ENCODE results near the gene GDF15. TPM values are rescaled to one million over a fixed set of nuclear protein-coding genes. Genes with fewer than 3 reads are reported as not detected.
"Not testable (repeated sequence)": the region's sequence is repeated elsewhere in the genome, so short reads cannot be mapped to it uniquely, and the experiment has no call there.

GDF15 gene
- total RNA-seq, 4 donors from 2014 or later: 1.9 to 4.6 (median 3.0) TPM

DNA sequence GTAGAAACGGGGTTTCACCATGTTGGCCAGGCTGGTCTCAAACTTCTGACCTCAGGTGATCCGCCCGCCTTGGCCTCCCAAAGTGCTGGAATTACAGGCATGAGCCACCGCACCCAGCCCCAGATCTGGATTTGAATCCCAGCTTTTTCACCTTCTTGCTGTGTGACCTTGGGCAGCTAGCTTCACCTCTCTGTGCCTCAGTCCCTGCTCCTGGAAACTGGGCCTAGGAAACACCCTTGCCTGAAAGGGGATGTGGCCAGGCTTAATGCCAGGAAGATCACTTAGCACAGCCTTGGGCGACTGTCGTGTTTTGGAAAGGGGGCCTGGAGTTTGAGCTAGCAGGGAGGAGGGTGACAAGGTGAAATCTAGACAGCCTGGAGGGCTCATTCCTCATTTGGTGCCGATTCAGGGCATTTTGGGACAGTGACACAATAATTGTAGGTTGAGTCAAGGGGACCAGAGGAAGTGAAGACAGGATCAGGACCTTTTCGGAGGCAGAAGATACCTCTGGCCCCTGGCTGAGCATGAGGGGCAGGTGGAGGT lies 43.8 kb upstream of the GDF15 start:
- no peak for TF ChIP-seq CTCF (IDR thresholded peaks at IDR 0.05)
- DNase-seq (ENCODE audit: low spot score) (no peak), ATAC-seq (ENCODE audit: low FRiP score) (no peak)

GRCh38 chr19:18344582-18344950 lies 41.4 kb upstream of the GDF15 start:
- no peak for ATAC-seq (ENCODE audit: low FRiP score)
- no peak for DNase-seq (ENCODE audit: low spot score)
- no peak for TF ChIP-seq CTCF (IDR thresholded peaks at IDR 0.05)

DNA sequence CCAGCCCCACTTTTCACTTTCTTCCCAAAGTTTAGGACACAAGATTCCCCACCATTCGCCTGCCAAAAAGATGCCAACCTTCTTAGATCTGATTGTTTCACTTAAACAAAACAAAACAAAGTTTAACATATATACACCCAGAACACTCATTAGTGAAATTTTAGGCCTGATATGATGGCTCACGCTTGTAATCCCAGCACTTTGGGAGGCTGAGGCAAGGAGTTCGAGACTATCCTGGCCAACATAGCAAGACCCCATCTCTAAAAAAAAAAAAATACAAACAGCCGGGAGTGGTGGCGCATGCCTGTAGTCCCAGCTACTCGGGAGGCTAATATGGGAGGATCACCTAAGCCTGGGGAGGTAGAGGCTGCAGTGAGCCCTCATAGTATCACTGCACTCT lies 40.7 kb upstream of the GDF15 start:
- DNase-seq (ENCODE audit: low spot score) (no peak), ATAC-seq (ENCODE audit: low FRiP score) (no peak)
- no peak for TF ChIP-seq CTCF (IDR thresholded peaks at IDR 0.05)

GRCh38 chr19:18346091-18346490 lies 39.9 kb upstream of the GDF15 start:
- ATAC-seq (ENCODE audit: low FRiP score) (no peak), DNase-seq (ENCODE audit: low spot score) (no peak)
- no peak for TF ChIP-seq CTCF (IDR thresholded peaks at IDR 0.05)

DNA sequence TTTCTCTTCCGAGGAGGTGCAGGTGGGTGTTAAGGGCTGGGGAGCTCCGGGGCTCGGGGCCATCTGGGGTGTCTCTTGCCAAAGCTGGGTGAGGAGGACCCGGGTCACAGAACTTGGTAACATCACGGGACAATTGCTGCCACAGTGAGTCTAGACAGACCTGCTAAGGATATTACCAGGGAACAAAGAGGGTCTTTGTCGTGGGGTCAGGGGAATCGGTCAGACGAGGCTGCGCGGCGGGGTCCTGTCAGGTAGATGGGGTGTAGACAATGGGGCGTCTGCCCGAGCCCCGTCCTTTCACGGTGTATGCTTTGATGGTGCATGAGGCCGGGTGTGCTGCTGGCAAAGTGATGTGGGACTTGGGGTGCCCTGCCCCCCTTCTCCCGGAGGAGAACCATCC lies 37.8 kb upstream of the GDF15 start:
- ATAC-seq (ENCODE audit: low FRiP score): no peak
- no peak for DNase-seq (ENCODE audit: low spot score)
- TF ChIP-seq CTCF (IDR thresholded peaks at IDR 0.05): no peak

DNA sequence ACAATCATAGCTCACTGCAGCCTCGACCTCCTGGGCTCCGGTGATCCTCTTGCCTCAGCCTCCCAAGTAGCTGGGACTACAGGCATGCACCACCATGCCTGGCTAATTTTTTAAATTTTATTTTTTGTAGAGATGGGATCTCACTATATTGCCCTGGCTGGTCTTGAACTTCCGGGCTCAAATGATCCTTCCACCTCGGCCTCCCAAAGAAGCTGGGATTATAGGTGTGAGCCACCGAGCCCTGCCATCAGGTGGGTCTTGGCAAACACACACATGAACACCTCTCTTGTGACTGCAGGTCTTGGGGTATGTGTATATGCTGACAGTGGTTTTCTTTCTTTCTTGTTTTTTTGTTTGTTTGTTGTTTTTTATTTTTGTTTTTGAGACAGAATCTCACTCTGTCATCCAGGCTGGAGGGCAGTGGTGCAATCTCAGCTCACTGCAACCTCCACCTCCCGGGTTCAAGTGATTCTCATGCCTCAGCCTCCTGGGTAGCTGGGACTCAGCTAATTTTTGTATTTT lies 37.1 kb upstream of the GDF15 start:
- not testable (repeated sequence) for ATAC-seq (ENCODE audit: low FRiP score); DNase-seq (ENCODE audit: low spot score)

- ATAC-seq (ENCODE audit: low FRiP score) (peak; percentile 49), DNase-seq (ENCODE audit: low spot score) (peak; percentile 51)
- no peak for TF ChIP-seq CTCF (IDR thresholded peaks at IDR 0.05)
Observed at GRCh38 chr19:18349524-18350128, 36.3 kb upstream of the GDF15 start.

Data from omental fat pad (tissue), 4 donors.